ENCODE measurements around the gene WWOX.

DNA sequence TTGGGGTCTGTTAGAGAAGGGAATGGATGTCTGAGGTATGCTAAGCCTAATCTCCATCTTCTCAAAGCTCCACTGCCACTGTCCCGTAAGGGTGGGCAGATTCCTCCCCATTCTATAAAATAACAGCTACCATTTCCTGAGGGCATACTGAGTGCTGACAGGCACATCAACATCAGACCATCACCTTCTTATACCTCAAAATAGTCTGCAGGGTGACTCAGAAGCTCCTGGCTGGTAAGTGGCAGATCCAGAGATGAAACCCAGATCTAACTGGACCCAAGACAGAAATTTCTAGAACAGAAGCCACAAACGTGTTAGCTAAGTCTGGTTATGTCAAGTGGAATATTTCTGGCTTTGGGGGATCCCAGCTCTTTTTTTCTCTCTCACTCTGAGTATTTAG, 548.0 kb downstream of the WWOX start:
- TF ChIP-seq POLR2A (IDR thresholded peaks at IDR 0.05; ENCODE audit: low read length): no peak
- TF ChIP-seq GATA1 (IDR thresholded peaks at IDR 0.05; ENCODE audit: low read depth, low read length): no peak
